Fibroblast of lung (primary cell): Measurements from ENCODE around the gene MCM8. TPM values are rescaled to one million over a fixed set of nuclear protein-coding genes. Genes with fewer than 3 reads are reported as not detected.

Source experiments
- DNase-seq, 2 donors: peaks; one replicate each; pipeline versions ENCODE4 v3.0.0 to v3.0.0-alpha.2; 2010; ENCODE audit warnings: low read depth in 2 of 2
- H2AFZ ChIP-seq: 2 replicates; pipeline ENCODE4 v1.5.1; 2012; ENCODE audit warnings: low read length, control low read depth, inconsistent platforms
- H3K27ac ChIP-seq: 2 replicates; pipeline ENCODE4 v1.5.1; 2011; ENCODE audit warnings: low read length, control low read depth; ENCODE audit not compliant: insufficient read depth
- H3K27me3 ChIP-seq: 2 replicates; pipeline ENCODE4 v1.5.1; 2011; ENCODE audit warnings: mild to moderate bottlenecking, low read length; ENCODE audit not compliant: control insufficient read depth, insufficient read depth
- H3K36me3 ChIP-seq: 2 replicates; pipeline ENCODE4 v1.5.1; 2011; ENCODE audit warnings: low read length; ENCODE audit not compliant: control insufficient read depth, insufficient read depth
- H3K4me1 ChIP-seq: 2 replicates; pipeline ENCODE4 v1.5.1; 2011; ENCODE audit warnings: low read length; ENCODE audit not compliant: control insufficient read depth, insufficient read depth; ENCODE audit errors: extremely low read depth
- H3K4me2 ChIP-seq: 2 replicates; pipeline ENCODE4 v1.5.1; 2011; ENCODE audit warnings: low read length, control low read depth; ENCODE audit not compliant: insufficient read depth; ENCODE audit errors: extremely low read depth
- H3K4me3 ChIP-seq, 4 experiments: fragments of 200-600 bp in 1 of 4; sonication (generic) in 1 of 4; replicated peaks in 1 of 4; 2 replicates each; pipeline ENCODE4 v1.5.1; 2011 to 2016; ENCODE audit warnings: low read length in 4 of 4, low read depth in 3 of 4, mild to moderate bottlenecking in 3 of 4, control low read depth in 2 of 4, inconsistent platforms in 1 of 4, mixed read lengths in 1 of 4; ENCODE audit not compliant: insufficient read depth in 1 of 4; ENCODE audit errors: control extremely low read depth in 1 of 4
- H3K79me2 ChIP-seq: 2 replicates; pipeline ENCODE4 v1.5.1; 2012; ENCODE audit warnings: mild to moderate bottlenecking, low read length, inconsistent platforms; ENCODE audit not compliant: control insufficient read depth, insufficient read depth
- H3K9ac ChIP-seq: 2 replicates; pipeline ENCODE4 v1.5.1; 2011; ENCODE audit warnings: mild to moderate bottlenecking, low read length, control low read depth; ENCODE audit not compliant: insufficient read depth
- H3K9me3 ChIP-seq: 2 replicates; pipeline ENCODE4 v1.5.1; 2012; ENCODE audit warnings: low read depth, low read length; ENCODE audit not compliant: control insufficient read depth, insufficient read depth
- H4K20me1 ChIP-seq: 2 replicates; pipeline ENCODE4 v1.5.1; 2011; ENCODE audit warnings: low read length; ENCODE audit not compliant: control insufficient read depth, insufficient read depth; ENCODE audit errors: extremely low read depth
- CTCF ChIP-seq, 2 donors: IDR thresholded peaks in 1 of 2; conservative IDR thresholded peaks in 1 of 2; 1 replicate in 1 of 2; 2 replicates in 1 of 2; pipeline ENCODE4 v1.5.1; 2011 to 2012; ENCODE audit warnings: low read length in 2 of 2, control low read depth in 1 of 2, inconsistent platforms in 1 of 2, low read depth in 1 of 2, mild to moderate bottlenecking in 1 of 2
- EZH2 ChIP-seq: IDR thresholded peaks from 2 replicates; pipeline ENCODE4 v1.5.1; 2012; ENCODE audit warnings: low read length, control low read depth, mild to moderate bottlenecking; ENCODE audit errors: missing control alignments
- polyA plus RNA-seq, 2 donors: library from polyadenylated mRNA; depleted of rRNA in 1 of 2; stranded (reverse) in 1 of 2; unstranded in 1 of 2; fragments of >200 nt; gene quantifications; 2 replicates each; pipeline ENCODE4 v1.2.1, GENCODE V29; 2011 to 2012; ENCODE audit warnings: missing spikeins in 1 of 2
- total RNA-seq: library from RNA; depleted of rRNA; stranded (reverse); fragments of >200 nt; gene quantifications from 2 replicates; pipeline ENCODE4 v1.2.1, GENCODE V29; 2014

Gene MCM8
- total and polyA plus RNA-seq, 2 donors (not counting 1 experiment from before 2014, with no cell fraction given) = 4.8 to 5.4 TPM

GRCh38 chr20:6040958-6041807 is 90.7 kb downstream of the MCM8 start:
- Histone ChIP-seq H2AFZ (no peak overlapping the region), H3K27me3 (no peaks in the 10 kb centered on the region), H4K20me1 (no peaks in the 10 kb centered on the region), H3K4me2 (no peak overlapping the region), H3K36me3 (peaks cover 7% of the 10 kb centered on the region), H3K9ac (no peak overlapping the region), H3K27ac (no peak overlapping the region), H3K79me2 (no peaks in the 10 kb centered on the region), H3K4me3 (no peak overlapping the region), H3K4me1 (no peaks in the 10 kb centered on the region), H3K9me3 (no peaks in the 10 kb centered on the region)
- TF ChIP-seq EZH2 = no peak
- TF ChIP-seq CTCF (conservative IDR thresholded peaks at IDR 0.05 in 1 of 2, IDR thresholded peaks at IDR 0.05 in 1 of 2; ENCODE audit: low read depth in 1 of 2, low read length in 2 of 2) = no peak
- no peak for DNase-seq

GRCh38 chr20:6041808-6042265 is 91.4 kb downstream of the MCM8 start:
- Histone ChIP-seq H3K27ac (no peak overlapping the region), H4K20me1 (no peaks in the 10 kb centered on the region), H3K9ac (no peak overlapping the region), H3K4me2 (no peak overlapping the region), H3K4me3 (no peak overlapping the region), H3K36me3 (peaks cover 7% of the 10 kb centered on the region), H3K27me3 (no peaks in the 10 kb centered on the region), H3K79me2 (no peaks in the 10 kb centered on the region), H3K9me3 (no peaks in the 10 kb centered on the region), H2AFZ (no peak overlapping the region), H3K4me1 (no peaks in the 10 kb centered on the region)
- TF ChIP-seq EZH2 (no peak), CTCF (conservative IDR thresholded peaks at IDR 0.05 in 1 of 2, IDR thresholded peaks at IDR 0.05 in 1 of 2; ENCODE audit: low read depth in 1 of 2, low read length in 2 of 2) (no peak)
- DNase-seq = no peak

- Histone ChIP-seq H3K79me2 (no peaks in the 10 kb centered on the region), H3K9ac (no peak overlapping the region), H3K4me2 (no peak overlapping the region), H3K9me3 (no peaks in the 10 kb centered on the region), H3K27ac (no peak overlapping the region), H3K36me3 (peaks cover 5% of the 10 kb centered on the region), H2AFZ (no peak overlapping the region), H3K27me3 (no peaks in the 10 kb centered on the region), H3K4me1 (no peaks in the 10 kb centered on the region), H3K4me3 (no peak overlapping the region), H4K20me1 (no peaks in the 10 kb centered on the region)
- TF ChIP-seq CTCF (conservative IDR thresholded peaks at IDR 0.05 in 1 of 2, IDR thresholded peaks at IDR 0.05 in 1 of 2; ENCODE audit: low read depth in 1 of 2, low read length in 2 of 2) (no peak), EZH2 (no peak)
- no peak for DNase-seq
Measured at GRCh38 chr20:6044115-6044514, 93.7 kb downstream of the MCM8 start.
